22Rv1 (cell line): ENCODE measurements around the gene CHM.

Source experiments
- CTCF ChIP-seq: fragments of 450-650 bp; IDR thresholded peaks from 2 replicates; pipeline ENCODE4 v1.5.1; 2017; ENCODE audit warnings: mild to moderate bottlenecking
- ZFX ChIP-seq: fragments of 450-650 bp; IDR thresholded peaks from 2 replicates; pipeline ENCODE4 v1.6.1; 2017; ENCODE audit warnings: antibody characterized with exemption, borderline replicate concordance

GRCh38 chrX:86016139-86016538, 31.2 kb downstream of the CHM start:
- no peak for TF ChIP-seq CTCF
- no peak for TF ChIP-seq ZFX
